ENCODE measurements around the gene MIB2.

MIB2 gene

GRCh38 chr1:1614954-1615255 lies 395 bp upstream of the MIB2 start:
- DNase-seq: no peak

GRCh38 chr1:1616045-1616790 lies 918 bp downstream of the MIB2 start:
- DNase-seq: no peak

- DNase-seq: no peak
Observed at GRCh38 chr1:1616838-1617237, 1.5 kb downstream of the MIB2 start.

- no peak for DNase-seq
Observed at GRCh38 chr1:1617516-1617915, 2.2 kb downstream of the MIB2 start.

GRCh38 chr1:1617925-1618324 lies 2.6 kb downstream of the MIB2 start:
- DNase-seq: no peak

- DNase-seq: no peak
Observed at GRCh38 chr1:1618396-1619068, 3.2 kb downstream of the MIB2 start.

GRCh38 chr1:1619917-1620361 lies 4.6 kb downstream of the MIB2 start:
- DNase-seq: no peak

GRCh38 chr1:1620433-1621139 lies 5.3 kb downstream of the MIB2 start:
- no peak for DNase-seq

GRCh38 chr1:1621173-1622009 lies 6.1 kb downstream of the MIB2 start:
- no peak for DNase-seq

GRCh38 chr1:1622010-1622787 lies 6.9 kb downstream of the MIB2 start:
- DNase-seq: no peak

- DNase-seq: no peak
Observed at GRCh38 chr1:1622788-1623094, 7.4 kb downstream of the MIB2 start.

GRCh38 chr1:1623181-1623630 lies 7.9 kb downstream of the MIB2 start:
- no peak for DNase-seq

GRCh38 chr1:1623631-1624442 lies 8.5 kb downstream of the MIB2 start:
- no peak for DNase-seq

GRCh38 chr1:1624443-1625403 lies 9.4 kb downstream of the MIB2 start:
- no peak for DNase-seq

- DNase-seq: no peak
Observed at GRCh38 chr1:1625404-1625775, 10.1 kb downstream of the MIB2 start.

GRCh38 chr1:1625824-1626206 lies 10.5 kb downstream of the MIB2 start:
- no peak for DNase-seq

GRCh38 chr1:1626207-1627141 lies 11.2 kb downstream of the MIB2 start:
- DNase-seq: no peak

- DNase-seq: no peak
Observed at GRCh38 chr1:1627261-1627828, 12.0 kb downstream of the MIB2 start.
